ENCODE measurements around the gene CTAGE4. TPM values are rescaled to one million over a fixed set of nuclear protein-coding genes. Genes with fewer than 3 reads are reported as not detected.
"Not testable (repeated sequence)": the region's sequence is repeated elsewhere in the genome, so short reads cannot be mapped to it uniquely, and the experiment has no call there.

The CTAGE4 gene
- total RNA-seq, 2 donors from 2014 or later = 1.1 to 4.2 TPM

GRCh38 chr7:144194453-144194852 is 11.2 kb downstream of the CTAGE4 start:
- not testable (repeated sequence) for H3K4me3 Mint-ChIP-seq; H3K4me1 Mint-ChIP-seq; H3K27me3 Mint-ChIP-seq; H3K9me3 Mint-ChIP-seq; H3K27ac Mint-ChIP-seq; H3K36me3 Mint-ChIP-seq (ENCODE audit: low read depth); ATAC-seq (replicated peaks)

GRCh38 chr7:144195212-144195872 is 12.1 kb downstream of the CTAGE4 start, which contains the start of gene ARHGEF35:
ARHGEF35 (minus strand) TSS chr7:144195833; CDS start chr7:144188383, 7,450 bp downstream.
- H3K4me3 Mint-ChIP-seq = peak within 1 kb of the TSS; percentile 47
- H3K4me1 Mint-ChIP-seq; H3K36me3 Mint-ChIP-seq (ENCODE audit: low read depth); H3K9me3 Mint-ChIP-seq; H3K27me3 Mint-ChIP-seq; H3K27ac Mint-ChIP-seq: not testable (repeated sequence)
- ATAC-seq (replicated peaks) = peak; percentile 75

- H3K27ac Mint-ChIP-seq; ATAC-seq (replicated peaks); H3K27me3 Mint-ChIP-seq; H3K9me3 Mint-ChIP-seq; H3K4me1 Mint-ChIP-seq; H3K36me3 Mint-ChIP-seq (ENCODE audit: low read depth); H3K4me3 Mint-ChIP-seq: not testable (repeated sequence)
Observed at GRCh38 chr7:144198934-144199333, 15.7 kb downstream of the CTAGE4 start.

- not testable (repeated sequence) for H3K4me1 Mint-ChIP-seq; H3K27me3 Mint-ChIP-seq; H3K36me3 Mint-ChIP-seq (ENCODE audit: low read depth); H3K9me3 Mint-ChIP-seq; H3K4me3 Mint-ChIP-seq; H3K27ac Mint-ChIP-seq
- peak; percentile 87 for ATAC-seq (replicated peaks)
Observed at GRCh38 chr7:144201978-144202377, 18.7 kb downstream of the CTAGE4 start.

- ATAC-seq (replicated peaks); H3K27ac Mint-ChIP-seq: not testable (repeated sequence)
Observed at GRCh38 chr7:144203086-144203485, 19.8 kb downstream of the CTAGE4 start.

GRCh38 chr7:144205306-144205705 is 22.0 kb downstream of the CTAGE4 start:
- H3K4me1 Mint-ChIP-seq; H3K9me3 Mint-ChIP-seq; H3K36me3 Mint-ChIP-seq (ENCODE audit: low read depth); H3K27ac Mint-ChIP-seq; H3K4me3 Mint-ChIP-seq; H3K27me3 Mint-ChIP-seq: not testable (repeated sequence)
- peak; percentile 20 for ATAC-seq (replicated peaks)

More at GRCh38 chr7:144203086-144203485, 19.8 kb downstream of the CTAGE4 start:
- H3K9me3 Mint-ChIP-seq; H3K4me3 Mint-ChIP-seq; H3K27me3 Mint-ChIP-seq; H3K36me3 Mint-ChIP-seq (ENCODE audit: low read depth); H3K4me1 Mint-ChIP-seq: not testable (repeated sequence)

- not testable (repeated sequence) for H3K27ac Mint-ChIP-seq; ATAC-seq (replicated peaks); H3K4me3 Mint-ChIP-seq; H3K4me1 Mint-ChIP-seq; H3K27me3 Mint-ChIP-seq; H3K9me3 Mint-ChIP-seq; H3K36me3 Mint-ChIP-seq (ENCODE audit: low read depth)
Observed at GRCh38 chr7:144217200-144217599, 33.9 kb downstream of the CTAGE4 start.

GRCh38 chr7:144218581-144218980 is 35.3 kb downstream of the CTAGE4 start:
- H3K27ac Mint-ChIP-seq; H3K4me3 Mint-ChIP-seq; H3K27me3 Mint-ChIP-seq; H3K4me1 Mint-ChIP-seq; H3K36me3 Mint-ChIP-seq (ENCODE audit: low read depth); H3K9me3 Mint-ChIP-seq; ATAC-seq (replicated peaks): not testable (repeated sequence)

- not testable (repeated sequence) for H3K36me3 Mint-ChIP-seq (ENCODE audit: low read depth); H3K9me3 Mint-ChIP-seq; H3K27me3 Mint-ChIP-seq; H3K4me3 Mint-ChIP-seq; H3K4me1 Mint-ChIP-seq; H3K27ac Mint-ChIP-seq
- ATAC-seq (replicated peaks) = peak; percentile 62
Observed at GRCh38 chr7:144219149-144219548, 35.9 kb downstream of the CTAGE4 start.

GRCh38 chr7:144220531-144220930 is 37.3 kb downstream of the CTAGE4 start:
- not testable (repeated sequence) for H3K9me3 Mint-ChIP-seq; H3K4me3 Mint-ChIP-seq; H3K27ac Mint-ChIP-seq; ATAC-seq (replicated peaks); H3K36me3 Mint-ChIP-seq (ENCODE audit: low read depth); H3K4me1 Mint-ChIP-seq; H3K27me3 Mint-ChIP-seq

GRCh38 chr7:144223675-144224074 is 40.4 kb downstream of the CTAGE4 start:
- ATAC-seq (replicated peaks); H3K36me3 Mint-ChIP-seq (ENCODE audit: low read depth); H3K4me3 Mint-ChIP-seq; H3K9me3 Mint-ChIP-seq; H3K27ac Mint-ChIP-seq; H3K4me1 Mint-ChIP-seq; H3K27me3 Mint-ChIP-seq: not testable (repeated sequence)

- not testable (repeated sequence) for H3K27me3 Mint-ChIP-seq; H3K27ac Mint-ChIP-seq; ATAC-seq (replicated peaks); H3K4me3 Mint-ChIP-seq; H3K36me3 Mint-ChIP-seq (ENCODE audit: low read depth); H3K9me3 Mint-ChIP-seq; H3K4me1 Mint-ChIP-seq
Observed at GRCh38 chr7:144226866-144227265, 43.6 kb downstream of the CTAGE4 start.

- H3K4me1 Mint-ChIP-seq; H3K4me3 Mint-ChIP-seq; H3K36me3 Mint-ChIP-seq (ENCODE audit: low read depth); ATAC-seq (replicated peaks); H3K27ac Mint-ChIP-seq; H3K27me3 Mint-ChIP-seq; H3K9me3 Mint-ChIP-seq: not testable (repeated sequence)
Observed at GRCh38 chr7:144228810-144229209, 45.5 kb downstream of the CTAGE4 start.

GRCh38 chr7:144231027-144231426 is 47.8 kb downstream of the CTAGE4 start:
- not testable (repeated sequence) for H3K27ac Mint-ChIP-seq; H3K4me1 Mint-ChIP-seq; H3K27me3 Mint-ChIP-seq; H3K9me3 Mint-ChIP-seq; H3K36me3 Mint-ChIP-seq (ENCODE audit: low read depth); ATAC-seq (replicated peaks); H3K4me3 Mint-ChIP-seq

- not testable (repeated sequence) for H3K4me1 Mint-ChIP-seq; H3K27me3 Mint-ChIP-seq; H3K4me3 Mint-ChIP-seq; ATAC-seq (replicated peaks); H3K36me3 Mint-ChIP-seq (ENCODE audit: low read depth); H3K9me3 Mint-ChIP-seq; H3K27ac Mint-ChIP-seq
Observed at GRCh38 chr7:144233039-144233438, 49.8 kb downstream of the CTAGE4 start.
